Measurements from ENCODE around the gene NPC1L1.

GRCh38 chr7:44465490-44465889 is 75.6 kb downstream of the NPC1L1 start:
- TF ChIP-seq RCOR1 (conservative IDR thresholded peaks at IDR 0.05; ENCODE audit: low read depth, low read length) (no peak), SMC3 (IDR thresholded peaks at IDR 0.05; ENCODE audit: borderline replicate concordance, low read length) (no peak), POU2F2 (IDR thresholded peaks at IDR 0.05; ENCODE audit: borderline replicate concordance, low read depth, low read length) (no peak), CBX5 (IDR thresholded peaks at IDR 0.05; ENCODE audit: low read depth) (no peak), HDAC2 (IDR thresholded peaks at IDR 0.05) (no peak), POLR2A (IDR thresholded peaks at IDR 0.05; ENCODE audit: low read depth, low read length) (no peak), PML (IDR thresholded peaks at IDR 0.05; ENCODE audit: low read length) (no peak), MXI1 (IDR thresholded peaks at IDR 0.05; ENCODE audit: low read depth, low read length) (no peak), CBFB (IDR thresholded peaks at IDR 0.05; ENCODE audit: low read depth) (no peak), SREBF2 (IDR thresholded peaks at IDR 0.05; ENCODE audit: low read length) (no peak), NRF1 (conservative IDR thresholded peaks at IDR 0.05; ENCODE audit: low read depth, low read length) (no peak), CREM (IDR thresholded peaks at IDR 0.05; ENCODE audit: low read depth) (no peak)
- TF ChIP-seq, protein P1, sequence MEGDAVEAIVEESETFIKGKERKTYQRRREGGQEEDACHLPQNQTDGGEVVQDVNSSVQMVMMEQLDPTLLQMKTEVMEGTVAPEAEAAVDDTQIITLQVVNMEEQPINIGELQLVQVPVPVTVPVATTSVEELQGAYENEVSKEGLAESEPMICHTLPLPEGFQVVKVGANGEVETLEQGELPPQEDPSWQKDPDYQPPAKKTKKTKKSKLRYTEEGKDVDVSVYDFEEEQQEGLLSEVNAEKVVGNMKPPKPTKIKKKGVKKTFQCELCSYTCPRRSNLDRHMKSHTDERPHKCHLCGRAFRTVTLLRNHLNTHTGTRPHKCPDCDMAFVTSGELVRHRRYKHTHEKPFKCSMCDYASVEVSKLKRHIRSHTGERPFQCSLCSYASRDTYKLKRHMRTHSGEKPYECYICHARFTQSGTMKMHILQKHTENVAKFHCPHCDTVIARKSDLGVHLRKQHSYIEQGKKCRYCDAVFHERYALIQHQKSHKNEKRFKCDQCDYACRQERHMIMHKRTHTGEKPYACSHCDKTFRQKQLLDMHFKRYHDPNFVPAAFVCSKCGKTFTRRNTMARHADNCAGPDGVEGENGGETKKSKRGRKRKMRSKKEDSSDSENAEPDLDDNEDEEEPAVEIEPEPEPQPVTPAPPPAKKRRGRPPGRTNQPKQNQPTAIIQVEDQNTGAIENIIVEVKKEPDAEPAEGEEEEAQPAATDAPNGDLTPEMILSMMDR (IDR thresholded peaks at IDR 0.05 in 2 of 3, conservative IDR thresholded peaks at IDR 0.05 in 1 of 3; ENCODE audit: control insufficient read depth in 2 of 3, extremely low read depth in 1 of 3, insufficient read depth in 1 of 3, low read depth in 3 of 3, low read length in 3 of 3) = no peak
- TF ChIP-seq, protein P2, sequence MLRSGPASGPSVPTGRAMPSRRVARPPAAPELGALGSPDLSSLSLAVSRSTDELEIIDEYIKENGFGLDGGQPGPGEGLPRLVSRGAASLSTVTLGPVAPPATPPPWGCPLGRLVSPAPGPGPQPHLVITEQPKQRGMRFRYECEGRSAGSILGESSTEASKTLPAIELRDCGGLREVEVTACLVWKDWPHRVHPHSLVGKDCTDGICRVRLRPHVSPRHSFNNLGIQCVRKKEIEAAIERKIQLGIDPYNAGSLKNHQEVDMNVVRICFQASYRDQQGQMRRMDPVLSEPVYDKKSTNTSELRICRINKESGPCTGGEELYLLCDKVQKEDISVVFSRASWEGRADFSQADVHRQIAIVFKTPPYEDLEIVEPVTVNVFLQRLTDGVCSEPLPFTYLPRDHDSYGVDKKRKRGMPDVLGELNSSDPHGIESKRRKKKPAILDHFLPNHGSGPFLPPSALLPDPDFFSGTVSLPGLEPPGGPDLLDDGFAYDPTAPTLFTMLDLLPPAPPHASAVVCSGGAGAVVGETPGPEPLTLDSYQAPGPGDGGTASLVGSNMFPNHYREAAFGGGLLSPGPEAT (IDR thresholded peaks at IDR 0.05; ENCODE audit: low read depth) = no peak
